ENCODE data around the gene SUN3. TPM values are rescaled to one million over a fixed set of nuclear protein-coding genes. Genes with fewer than 3 reads are reported as not detected.

SUN3 gene
- total and polyA plus RNA-seq, 2 of the 4 experiments (the other 2 are of a cell fraction) = not detected

DNA sequence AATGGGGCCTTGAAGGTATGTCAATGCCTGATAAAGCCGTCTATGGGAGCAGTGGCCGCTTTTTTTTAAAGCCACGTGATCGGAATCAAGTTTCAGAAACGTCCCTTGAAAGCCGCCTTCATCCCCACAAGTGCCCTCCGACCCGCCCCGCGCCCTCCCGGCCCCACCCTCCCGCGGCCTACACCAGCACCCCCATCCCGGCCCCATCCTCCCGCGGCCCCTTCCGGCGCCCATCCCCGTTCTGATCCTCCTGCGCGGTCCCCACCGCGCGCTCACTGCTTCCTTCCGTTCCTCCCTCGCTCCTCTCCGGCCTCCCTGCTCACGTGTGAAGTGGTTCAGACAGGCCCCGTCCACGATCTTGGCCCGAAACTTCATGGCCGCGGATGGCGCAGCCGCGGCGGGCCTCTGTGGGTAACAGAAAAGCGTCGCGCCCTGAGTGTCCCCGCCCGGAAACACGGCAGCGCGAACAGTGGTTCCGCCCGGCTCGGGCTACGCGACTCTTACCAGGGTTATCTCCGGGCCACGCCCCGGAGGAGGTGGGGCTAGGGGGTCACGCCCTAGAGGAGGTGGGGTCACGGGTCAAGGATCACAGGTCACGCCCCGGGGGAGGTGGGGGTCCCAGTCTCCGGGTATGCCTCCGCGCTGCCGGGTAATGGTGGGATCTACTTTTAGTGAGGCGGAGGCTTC, 49.6 kb downstream of the SUN3 start, which contains the start of gene HUS1 (continued):
- TF ChIP-seq POLR2A (IDR thresholded peaks at IDR 0.05; ENCODE audit: low read depth, low read length) = peak; percentile 90
- no peak for TF ChIP-seq RCOR1 (IDR thresholded peaks at IDR 0.05; ENCODE audit: insufficient replicate concordance, low read length)

DNA sequence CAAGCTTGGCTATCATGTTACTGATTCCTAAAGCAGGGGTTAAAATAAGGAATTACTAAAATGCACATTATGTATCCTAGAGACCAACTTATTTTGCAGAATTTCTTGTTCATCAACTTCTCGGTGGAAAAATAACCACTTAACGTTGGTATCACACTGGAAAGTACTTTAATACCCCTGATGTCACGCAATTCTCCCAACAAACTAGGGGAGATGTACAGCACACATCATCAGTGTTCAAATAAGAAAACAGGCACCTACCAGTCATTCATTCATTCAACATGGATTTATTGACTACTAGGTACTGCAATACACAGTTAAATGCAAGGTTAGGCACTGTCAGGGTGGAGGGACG, 50.1 kb downstream of the SUN3 start:
- H4K20me1 ChIP-seq (ENCODE audit: insufficient read depth, low read length) = no peaks in the 10 kb centered on the region
- ATAC-seq (ENCODE audit: low read depth) (no peak), DNase-seq (no peak)
- in situ Hi-C loops (cut with MboI; ENCODE audit: low sequenced_read_pairs) = no loop called here
- H3K23ac ChIP-seq (ENCODE audit: low read depth, low read length) = peak overlapping the region; percentile 93
- intact Hi-C loops (cut with micrococcal nuclease) = loop anchor here (1.0 kb wide), 1 partner anchor 110 kb away; no protein-coding TSS in a partner anchor
- peak overlapping the region; percentile 70 for H4K91ac ChIP-seq (ENCODE audit: insufficient read depth, low read depth, low read length)
- H3K4me1 ChIP-seq (ENCODE audit: control insufficient read depth, insufficient read depth, low read length) = peaks cover 3% of the 10 kb centered on the region
- peak overlapping the region; percentile 93 for H3K9ac ChIP-seq (ENCODE audit: low read depth, low read length)
- no peak overlapping the region for H2BK20ac ChIP-seq (ENCODE audit: low read depth, low read length)
- peak overlapping the region; percentile 95 for H3K27ac ChIP-seq (ENCODE audit: insufficient read depth, low read length)
- H4K8ac ChIP-seq (ENCODE audit: low read depth in 2 of 2, low read length in 2 of 2) = peak overlapping the region; percentile 87 to 95
- H3K36me3 ChIP-seq (ENCODE audit: control insufficient read depth, insufficient read depth, low read length) = peaks cover 28% of the 10 kb centered on the region
- H2BK120ac ChIP-seq (ENCODE audit: low read depth, low read length) = peak overlapping the region; percentile 42; the same call in 1 of the 2 replicates
- ChIA-PET POLR2A (ENCODE audit: unreplicated experiment) (no interaction called here), CTCF (interaction anchor here (0.9 kb wide), 1 partner anchor 9 kb away, joined by 4 read pairs; no protein-coding TSS in a partner anchor)
- no peaks in the 10 kb centered on the region for H3K9me3 ChIP-seq (ENCODE audit: control insufficient read depth, insufficient read depth, low read length)
- H2BK5ac ChIP-seq (ENCODE audit: low read depth, low read length, poor library complexity, severe bottlenecking) = peak overlapping the region; percentile 74
- no TSS peak for BruUV-seq (replicated peaks)
- dilution Hi-C loops (cut with HindIII; ENCODE audit: low sequenced_read_pairs, unreplicated experiment) = loop anchor here (25.0 kb wide), 1 partner anchor 134 kb away; no protein-coding TSS in a partner anchor
- 0% methylated on average over 2 of the region's 4 CpGs; no CpG with 5 or more reads in 1 of the 2 experiments for WGBS, 2 experiments (ENCODE audit: extremely low coverage in 2 of 2, insufficient read length in 1 of 2)
- peaks cover 2% of the 10 kb centered on the region; the same call in 1 of the 2 replicates for H3K27me3 ChIP-seq (ENCODE audit: control insufficient read depth, insufficient read depth, low read length)
- peak overlapping the region; percentile 59; the same call in 1 of the 2 replicates for H3K18ac ChIP-seq (ENCODE audit: low read depth, low read length)
- H3K4ac ChIP-seq (ENCODE audit: low read depth, low read length) = peak overlapping the region; percentile 86
- peak overlapping the region; percentile 91 for H4K5ac ChIP-seq (ENCODE audit: low read depth, low read length)
- no peaks in the 10 kb centered on the region for H3K9me1 ChIP-seq (ENCODE audit: insufficient read depth, low read length)
- peak overlapping the region; percentile 84 for H3K4me3 ChIP-seq (ENCODE audit: insufficient read depth, low read depth, low read length)
- 0 out of 3 replicates have a peak overlapping the region, but pooled peaks have one; percentile 19 for H2BK15ac ChIP-seq (ENCODE audit: low read depth, low read length)
- H3K56ac ChIP-seq (ENCODE audit: extremely low read depth, insufficient read depth, low read length) = peak overlapping the region; percentile 87
- peak overlapping the region; percentile 81 for H2AFZ ChIP-seq (replicated peaks; ENCODE audit: low read length, poor library complexity)
- H2AK5ac ChIP-seq (ENCODE audit: low read depth, low read length) = peak overlapping the region; percentile 67
- H3K14ac ChIP-seq (replicated peaks; ENCODE audit: low read depth, low read length) = peak overlapping the region; percentile 97
- peak overlapping the region; percentile 91 for H3K4me2 ChIP-seq (ENCODE audit: low read depth, low read length)
- H2AK9ac ChIP-seq (replicated peaks; ENCODE audit: low read depth, low read length, poor library complexity) = peak overlapping the region; percentile 33
- peaks cover 21 to 33% of the 10 kb centered on the region in 2 experiments for H3K79me1 ChIP-seq (ENCODE audit: low read depth in 1 of 2, low read length in 2 of 2)
- TF ChIP-seq RCOR1 (IDR thresholded peaks at IDR 0.05; ENCODE audit: insufficient replicate concordance, low read length) = no peak
- no peak for TF ChIP-seq MXI1 (IDR thresholded peaks at IDR 0.05; ENCODE audit: borderline replicate concordance, low read depth, low read length)
- TF ChIP-seq, protein P1, sequence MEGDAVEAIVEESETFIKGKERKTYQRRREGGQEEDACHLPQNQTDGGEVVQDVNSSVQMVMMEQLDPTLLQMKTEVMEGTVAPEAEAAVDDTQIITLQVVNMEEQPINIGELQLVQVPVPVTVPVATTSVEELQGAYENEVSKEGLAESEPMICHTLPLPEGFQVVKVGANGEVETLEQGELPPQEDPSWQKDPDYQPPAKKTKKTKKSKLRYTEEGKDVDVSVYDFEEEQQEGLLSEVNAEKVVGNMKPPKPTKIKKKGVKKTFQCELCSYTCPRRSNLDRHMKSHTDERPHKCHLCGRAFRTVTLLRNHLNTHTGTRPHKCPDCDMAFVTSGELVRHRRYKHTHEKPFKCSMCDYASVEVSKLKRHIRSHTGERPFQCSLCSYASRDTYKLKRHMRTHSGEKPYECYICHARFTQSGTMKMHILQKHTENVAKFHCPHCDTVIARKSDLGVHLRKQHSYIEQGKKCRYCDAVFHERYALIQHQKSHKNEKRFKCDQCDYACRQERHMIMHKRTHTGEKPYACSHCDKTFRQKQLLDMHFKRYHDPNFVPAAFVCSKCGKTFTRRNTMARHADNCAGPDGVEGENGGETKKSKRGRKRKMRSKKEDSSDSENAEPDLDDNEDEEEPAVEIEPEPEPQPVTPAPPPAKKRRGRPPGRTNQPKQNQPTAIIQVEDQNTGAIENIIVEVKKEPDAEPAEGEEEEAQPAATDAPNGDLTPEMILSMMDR (conservative IDR thresholded peaks at IDR 0.05; ENCODE audit: low read depth, low read length) = no peak
- no peak for TF ChIP-seq BHLHE40 (IDR thresholded peaks at IDR 0.05; ENCODE audit: low read depth, low read length)
- TF ChIP-seq CEBPB (IDR thresholded peaks at IDR 0.05; ENCODE audit: low read depth, low read length) = no peak
- no peak for TF ChIP-seq RFX5 (IDR thresholded peaks at IDR 0.05; ENCODE audit: low read depth, low read length)
- no peak for TF ChIP-seq POLR2A (IDR thresholded peaks at IDR 0.05; ENCODE audit: low read depth, low read length)
- TF ChIP-seq MAZ (IDR thresholded peaks at IDR 0.05; ENCODE audit: borderline replicate concordance, low read depth, low read length) = no peak
- TF ChIP-seq CHD1 (IDR thresholded peaks at IDR 0.05; ENCODE audit: low read depth, low read length) = no peak
- no peak for TF ChIP-seq MAFK (IDR thresholded peaks at IDR 0.05; ENCODE audit: low read depth, low read length)
- no peak for TF ChIP-seq RAD21 (IDR thresholded peaks at IDR 0.05; ENCODE audit: low read length)
- no peak for TF ChIP-seq SMC3 (IDR thresholded peaks at IDR 0.05; ENCODE audit: low read depth, low read length)
- TF ChIP-seq, protein P2, sequence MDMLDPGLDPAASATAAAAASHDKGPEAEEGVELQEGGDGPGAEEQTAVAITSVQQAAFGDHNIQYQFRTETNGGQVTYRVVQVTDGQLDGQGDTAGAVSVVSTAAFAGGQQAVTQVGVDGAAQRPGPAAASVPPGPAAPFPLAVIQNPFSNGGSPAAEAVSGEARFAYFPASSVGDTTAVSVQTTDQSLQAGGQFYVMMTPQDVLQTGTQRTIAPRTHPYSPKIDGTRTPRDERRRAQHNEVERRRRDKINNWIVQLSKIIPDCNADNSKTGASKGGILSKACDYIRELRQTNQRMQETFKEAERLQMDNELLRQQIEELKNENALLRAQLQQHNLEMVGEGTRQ (IDR thresholded peaks at IDR 0.05; ENCODE audit: low read depth, low read length) = no peak
- TF ChIP-seq FOS (IDR thresholded peaks at IDR 0.05; ENCODE audit: low read depth, low read length) = no peak
